ENCODE results near the gene LMLN.

GRCh38 chr3:197949191-197949777, 10.7 kb upstream of the LMLN start:
- TF ChIP-seq CTCF (IDR thresholded peaks at IDR 0.05; ENCODE audit: insufficient read depth, low read length, poor library complexity, severe bottlenecking) = no peak
- TF ChIP-seq EZH2phosphoT487 (conservative IDR thresholded peaks at IDR 0.05; ENCODE audit: low read length) = no peak

Measured in SU-DHL-6 (cell line).